Trophoblast cell (in vitro differentiated cells and primary cell): Measurements from ENCODE around the gene OR52N4.
"Not testable (repeated sequence)": the region's sequence is repeated elsewhere in the genome, so short reads cannot be mapped to it uniquely, and the experiment has no call there.

Experiments used
- DNase-seq, 2 donors: peaks; one replicate each; pipeline ENCODE4 v3.0.0-alpha.2; 2016
- H2AFZ ChIP-seq: 2 replicates; pipeline ENCODE4 v1.6.1; 2013; ENCODE audit warnings: low read length, moderate library complexity, mild to moderate bottlenecking; ENCODE audit not compliant: insufficient read depth, poor library complexity
- H2AK5ac ChIP-seq: 2 replicates; pipeline ENCODE4 v1.6.1; 2013; ENCODE audit warnings: mild to moderate bottlenecking, low read length
- H2BK120ac ChIP-seq: 2 replicates; pipeline ENCODE4 v1.6.1; 2013; ENCODE audit warnings: low read length, mild to moderate bottlenecking, moderate library complexity; ENCODE audit not compliant: insufficient read depth, poor library complexity
- H2BK12ac ChIP-seq: 2 replicates; pipeline ENCODE4 v1.6.1; 2013; ENCODE audit warnings: mild to moderate bottlenecking, low read length, moderate library complexity
- H2BK5ac ChIP-seq: 2 replicates; pipeline ENCODE4 v1.6.1; 2013; ENCODE audit warnings: low read length, low read depth, moderate library complexity, mild to moderate bottlenecking; ENCODE audit not compliant: poor library complexity
- H3K14ac ChIP-seq: 2 replicates; pipeline ENCODE4 v1.6.1; 2013; ENCODE audit warnings: mild to moderate bottlenecking, low read length
- H3K18ac ChIP-seq: 2 replicates; pipeline ENCODE4 v1.6.1; 2013; ENCODE audit warnings: mild to moderate bottlenecking, low read length
- H3K23ac ChIP-seq: 2 replicates; pipeline ENCODE4 v1.6.1; 2013; ENCODE audit warnings: low read length
- H3K27ac ChIP-seq: 2 replicates; pipeline ENCODE4 v1.5.1; 2013; ENCODE audit warnings: low read depth, mild to moderate bottlenecking, inconsistent platforms, low read length, moderate library complexity
- H3K27me3 ChIP-seq: 2 replicates; pipeline ENCODE4 v1.6.1; 2013; ENCODE audit warnings: inconsistent platforms, mild to moderate bottlenecking, low read length, moderate library complexity; ENCODE audit not compliant: insufficient read depth
- H3K36me3 ChIP-seq, 2 experiments: 1 replicate in 1 of 2; 2 replicates in 1 of 2; pipeline ENCODE4 v1.6.1; 2013; ENCODE audit warnings: low read length in 2 of 2, mild to moderate bottlenecking in 2 of 2, moderate library complexity in 1 of 2; ENCODE audit not compliant: insufficient read depth in 2 of 2, control insufficient read depth in 1 of 2
- H3K4ac ChIP-seq: 2 replicates; pipeline ENCODE4 v1.6.1; 2013; ENCODE audit warnings: low read depth, mild to moderate bottlenecking, low read length, moderate library complexity
- H3K4me1 ChIP-seq, 2 experiments: 1 replicate in 1 of 2; 2 replicates in 1 of 2; pipeline ENCODE4 v1.6.1; 2013; ENCODE audit warnings: low read length in 2 of 2, mild to moderate bottlenecking in 2 of 2, moderate library complexity in 1 of 2; ENCODE audit not compliant: insufficient read depth in 2 of 2, control insufficient read depth in 1 of 2
- H3K4me2 ChIP-seq: 2 replicates; pipeline ENCODE4 v1.6.1; 2013; ENCODE audit warnings: inconsistent platforms, mild to moderate bottlenecking, low read length, moderate library complexity
- H3K4me3 ChIP-seq: 2 replicates; pipeline ENCODE4 v1.5.1; 2013; ENCODE audit warnings: mild to moderate bottlenecking, low read depth, low read length, inconsistent platforms
- H3K79me1 ChIP-seq: one replicate; pipeline ENCODE4 v1.6.1; 2013; ENCODE audit warnings: low read length
- H3K79me2 ChIP-seq: 2 replicates; pipeline ENCODE4 v1.6.1; 2013; ENCODE audit warnings: low read length, mild to moderate bottlenecking; ENCODE audit not compliant: control insufficient read depth, insufficient read depth, poor library complexity
- H3K9ac ChIP-seq: 2 replicates; pipeline ENCODE4 v1.6.1; 2013; ENCODE audit warnings: mild to moderate bottlenecking, low read length
- H3K9me3 ChIP-seq: 2 replicates; pipeline ENCODE4 v1.6.1; 2013; ENCODE audit warnings: low read depth, mild to moderate bottlenecking, control low read depth, inconsistent platforms, low read length; ENCODE audit not compliant: insufficient read depth
- H4K12ac ChIP-seq: 2 replicates; pipeline ENCODE4 v1.6.1; 2013; ENCODE audit warnings: low read depth, mild to moderate bottlenecking, low read length, moderate library complexity
- H4K8ac ChIP-seq: 2 replicates; pipeline ENCODE4 v1.6.1; 2013; ENCODE audit warnings: low read depth, mild to moderate bottlenecking, low read length, moderate library complexity
- H4K91ac ChIP-seq: one replicate; pipeline ENCODE4 v1.6.1; 2013; ENCODE audit warnings: low read depth, mild to moderate bottlenecking, low read length, moderate library complexity
- WGBS: extraction: QIAGEN DNeasy Blood & Tissue Kit; methylation state at CpG from one replicate; pipeline ENCODE4 v1.1.7; 2013; ENCODE audit warnings: missing lambda C conversion rate; ENCODE audit not compliant: insufficient read length, insufficient coverage; ENCODE audit errors: extremely low coverage; 5-methylcytosine and 5-hydroxymethylcytosine counted together

The OR52N4 gene

DNA sequence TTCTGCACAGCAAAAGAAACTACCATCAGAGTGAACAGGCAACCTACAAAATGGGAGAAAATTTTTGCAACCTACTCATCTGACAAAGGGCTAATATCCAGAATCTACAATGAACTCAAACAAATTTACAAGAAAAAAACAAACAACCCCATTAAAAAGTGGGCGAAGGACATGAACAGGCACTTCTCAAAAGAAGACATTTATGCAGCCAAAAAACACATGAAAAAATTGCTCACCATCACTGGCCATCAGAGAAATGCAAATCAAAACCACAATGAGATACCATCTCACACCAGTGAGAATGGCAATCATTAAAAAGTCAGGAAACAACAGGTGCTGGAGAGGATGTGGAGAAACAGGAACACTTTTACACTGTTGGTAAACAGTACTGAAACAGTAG lies 37.5 kb upstream of the OR52N4 start:
- not testable (repeated sequence) for H3K14ac ChIP-seq, H3K23ac ChIP-seq, H4K8ac ChIP-seq, H4K12ac ChIP-seq, H3K4me1 ChIP-seq, H3K79me1 ChIP-seq, H2BK12ac ChIP-seq, H3K4ac ChIP-seq, H2AFZ ChIP-seq, H2BK5ac ChIP-seq, H2AK5ac ChIP-seq, DNase-seq, H3K4me2 ChIP-seq, H3K9ac ChIP-seq, H4K91ac ChIP-seq, H3K79me2 ChIP-seq, H2BK120ac ChIP-seq, H3K18ac ChIP-seq, H3K36me3 ChIP-seq, H3K27me3 ChIP-seq, H3K9me3 ChIP-seq, H3K27ac ChIP-seq, H3K4me3 ChIP-seq
- WGBS = no CpG with 5 or more reads among the region's 1 CpG

DNA sequence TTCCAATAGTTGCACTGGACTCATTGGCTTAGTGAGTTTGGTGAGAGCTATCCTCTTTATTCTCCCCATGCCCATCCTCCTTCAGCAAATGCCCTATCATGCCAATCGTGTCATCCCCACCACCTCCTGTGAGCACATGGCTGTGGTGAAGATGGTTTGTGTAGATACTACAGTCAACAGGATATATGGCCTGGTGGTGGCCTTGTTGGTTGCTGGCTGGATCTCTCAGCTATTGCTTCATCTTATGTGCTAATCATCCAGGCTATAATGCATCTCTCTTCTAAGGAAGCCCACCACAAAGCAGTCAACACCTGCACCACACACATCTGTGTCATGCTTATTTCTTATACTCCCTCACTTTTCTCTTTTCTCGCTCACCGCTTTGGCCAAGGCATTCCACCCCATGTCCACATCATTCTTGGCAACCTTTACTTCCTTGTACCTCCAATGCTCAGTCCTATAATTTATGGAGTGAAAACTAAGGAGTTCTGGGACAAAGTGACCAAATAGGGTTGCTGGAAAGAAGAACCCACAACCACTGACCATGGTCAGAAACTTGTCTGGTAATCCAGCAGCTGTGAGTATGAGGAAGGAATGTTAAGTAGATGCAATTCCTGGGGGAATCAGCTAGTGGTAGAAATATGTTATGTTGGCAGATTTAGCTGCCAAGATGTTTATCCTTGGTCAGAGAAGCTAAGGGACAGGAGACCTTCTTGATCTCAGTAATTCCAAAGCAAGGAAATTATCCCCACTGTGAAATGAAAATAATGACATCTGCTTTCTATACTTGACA lies 34.1 kb upstream of the OR52N4 start:
- H3K4me2 ChIP-seq = no peak overlapping the region
- H3K18ac ChIP-seq = no peak overlapping the region
- no peak overlapping the region for H3K23ac ChIP-seq
- H3K36me3 ChIP-seq = no peaks in the 10 kb centered on the region
- DNase-seq = peak in 1 of 2 donors; percentile 36
- H3K4ac ChIP-seq = no peak overlapping the region
- no peak overlapping the region for H2BK120ac ChIP-seq
- no peak overlapping the region for H3K4me3 ChIP-seq
- no CpG with 5 or more reads among the region's 3 CpGs for WGBS
- no peak overlapping the region for H2AFZ ChIP-seq
- H2BK12ac ChIP-seq = no peak overlapping the region
- no peaks in the 10 kb centered on the region for H3K79me1 ChIP-seq
- no peak overlapping the region for H4K12ac ChIP-seq
- no peaks in the 10 kb centered on the region for H3K4me1 ChIP-seq
- H2AK5ac ChIP-seq = no peak overlapping the region
- no peak overlapping the region for H4K8ac ChIP-seq
- no peak overlapping the region for H3K9ac ChIP-seq
- no peaks in the 10 kb centered on the region for H3K9me3 ChIP-seq
- no peak overlapping the region for H3K14ac ChIP-seq
- H3K27me3 ChIP-seq = no peaks in the 10 kb centered on the region
- H3K79me2 ChIP-seq = no peaks in the 10 kb centered on the region
- H3K27ac ChIP-seq = no peak overlapping the region
- H4K91ac ChIP-seq = no peak overlapping the region
- no peak overlapping the region for H2BK5ac ChIP-seq

DNA sequence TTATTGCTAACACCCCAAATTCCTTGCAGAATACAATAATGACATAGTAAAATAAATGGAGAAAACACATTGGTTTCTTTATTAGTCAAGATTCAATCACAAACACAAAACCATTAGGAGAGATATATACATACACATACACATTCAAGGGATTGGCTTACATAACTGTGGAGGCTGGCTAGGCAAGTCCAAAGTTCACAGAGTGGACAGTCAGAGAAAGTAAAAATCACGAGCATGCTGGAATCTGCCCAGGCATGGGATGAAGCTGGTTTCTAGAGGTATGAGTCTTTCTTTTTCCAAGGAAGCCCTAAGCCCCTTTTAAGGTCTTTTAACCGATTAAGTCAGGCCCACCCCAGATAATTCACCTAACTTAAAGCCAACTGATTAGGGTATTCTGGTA lies 31.4 kb upstream of the OR52N4 start:
- no peak overlapping the region for H3K23ac ChIP-seq
- no peaks in the 10 kb centered on the region for H3K36me3 ChIP-seq
- peak in 1 of 2 donors; percentile 64 for DNase-seq
- no peak overlapping the region for H3K4me2 ChIP-seq
- no peak overlapping the region for H2AK5ac ChIP-seq
- WGBS = no CpG with 5 or more reads among the region's 2 CpGs
- H2BK5ac ChIP-seq = no peak overlapping the region
- no peak overlapping the region for H4K8ac ChIP-seq
- no peak overlapping the region for H2BK12ac ChIP-seq
- H3K27ac ChIP-seq = no peak overlapping the region
- H2BK120ac ChIP-seq = no peak overlapping the region
- no peak overlapping the region for H2AFZ ChIP-seq
- H3K79me2 ChIP-seq = no peaks in the 10 kb centered on the region
- H3K4me3 ChIP-seq = no peak overlapping the region
- H4K91ac ChIP-seq = no peak overlapping the region
- no peak overlapping the region for H3K4ac ChIP-seq
- H3K9me3 ChIP-seq = peaks cover 2% of the 10 kb centered on the region
- no peak overlapping the region for H3K14ac ChIP-seq
- no peaks in the 10 kb centered on the region for H3K27me3 ChIP-seq
- no peaks in the 10 kb centered on the region for H3K79me1 ChIP-seq
- no peak overlapping the region for H3K9ac ChIP-seq
- H4K12ac ChIP-seq = no peak overlapping the region
- H3K18ac ChIP-seq = no peak overlapping the region
- no peaks in the 10 kb centered on the region for H3K4me1 ChIP-seq

DNA sequence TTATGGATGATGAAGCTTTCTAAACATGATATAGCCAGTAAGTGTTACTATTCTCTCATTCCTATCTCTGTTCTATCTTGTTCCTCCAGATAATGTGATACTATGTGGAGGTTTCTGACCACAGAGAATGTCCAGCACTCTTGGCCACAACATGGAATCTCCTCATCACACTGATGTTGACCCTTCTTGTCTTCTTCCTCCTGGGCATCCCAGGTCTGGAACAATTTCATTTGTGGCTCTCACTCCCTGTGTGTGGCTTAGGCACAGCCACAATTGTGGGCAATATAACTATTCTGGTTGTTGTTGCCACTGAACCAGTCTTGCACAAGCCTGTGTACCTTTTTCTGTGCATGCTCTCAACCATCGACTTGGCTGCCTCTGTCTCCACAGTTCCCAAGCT lies 27.7 kb upstream of the OR52N4 start:
- H3K4me2 ChIP-seq = no peak overlapping the region
- no peak overlapping the region for H4K12ac ChIP-seq
- H2BK5ac ChIP-seq = no peak overlapping the region

More for the DNA sequence above, 27.7 kb upstream of the OR52N4 start:
- H3K9me3 ChIP-seq = peaks cover 2% of the 10 kb centered on the region
- no peak overlapping the region for H4K8ac ChIP-seq
- no peak overlapping the region for H3K9ac ChIP-seq
- H2BK12ac ChIP-seq = no peak overlapping the region
- no peaks in the 10 kb centered on the region for H3K27me3 ChIP-seq
- no CpG with 5 or more reads among the region's 1 CpG for WGBS
- H3K79me2 ChIP-seq = no peaks in the 10 kb centered on the region
- no peak overlapping the region for H3K4me3 ChIP-seq
- DNase-seq = peak in 1 of 2 donors; percentile 26
- H2AK5ac ChIP-seq = no peak overlapping the region
- no peak overlapping the region for H4K91ac ChIP-seq
- no peak overlapping the region for H3K4ac ChIP-seq
- H2BK120ac ChIP-seq = no peak overlapping the region
- H3K14ac ChIP-seq = no peak overlapping the region
- no peak overlapping the region for H3K23ac ChIP-seq
- no peaks in the 10 kb centered on the region for H3K79me1 ChIP-seq
- no peaks in the 10 kb centered on the region for H3K36me3 ChIP-seq
- no peak overlapping the region for H3K27ac ChIP-seq
- H2AFZ ChIP-seq = no peak overlapping the region
- no peaks in the 10 kb centered on the region for H3K4me1 ChIP-seq
- no peak overlapping the region for H3K18ac ChIP-seq
